H1 (cell line): Measurements from ENCODE around the gene ATAT1. TPM values are rescaled to one million over a fixed set of nuclear protein-coding genes. Genes with fewer than 3 reads are reported as not detected.
A peak's percentile ranks its signal among the peaks of the same experiment; 100 is the strongest.

Source experiments
- BRCA1 ChIP-seq: IDR thresholded peaks from 2 replicates; pipeline ENCODE4 v1.6.1; 2012; ENCODE audit warnings: low read depth, low read length, improper control_type of control experiment
- CEBPB ChIP-seq: IDR thresholded peaks from 2 replicates; pipeline ENCODE4 v1.6.1; 2012; ENCODE audit warnings: low read depth, low read length
- CREB1 ChIP-seq: IDR thresholded peaks from 2 replicates; pipeline ENCODE4 v1.6.1; 2012; ENCODE audit warnings: inconsistent platforms
- CTCF ChIP-seq, 3 experiments: IDR thresholded peaks; 1 replicate in 2 of 3; 2 replicates in 1 of 3; pipeline versions ENCODE4 v1.5.1 to v1.6.1; 2011; ENCODE audit warnings: low read length in 3 of 3, mild to moderate bottlenecking in 3 of 3, inconsistent platforms in 2 of 3, low read depth in 1 of 3, moderate library complexity in 1 of 3; ENCODE audit not compliant: insufficient read depth in 1 of 3; ENCODE audit errors: control extremely low read depth in 1 of 3
- EZH2 ChIP-seq: fragments of 200-600 bp; sonication (generic); IDR thresholded peaks from 2 replicates; pipeline ENCODE4 v1.7.1; 2012; ENCODE audit warnings: low read depth, mild to moderate bottlenecking, moderate library complexity, low read length, inconsistent platforms; ENCODE audit not compliant: severe bottlenecking
- JUN ChIP-seq: IDR thresholded peaks from 2 replicates; pipeline ENCODE4 v1.6.1; 2011; ENCODE audit warnings: low read depth, mild to moderate bottlenecking, improper control_type of control experiment, low read length
- JUND ChIP-seq: IDR thresholded peaks from 2 replicates; pipeline ENCODE4 v1.6.1; 2011; ENCODE audit warnings: mild to moderate bottlenecking, improper control_type of control experiment, low read length
- KDM1A ChIP-seq: fragments of 200-600, 300-600 bp; sonication (generic); IDR thresholded peaks from 2 replicates; pipeline ENCODE4 v1.7.1; 2016; ENCODE audit warnings: mild to moderate bottlenecking, low read length, borderline replicate concordance
- KDM4A ChIP-seq: IDR thresholded peaks from one replicate; pipeline ENCODE4 v1.7.1; 2012; ENCODE audit warnings: low read depth, mild to moderate bottlenecking, moderate library complexity, low read length, inconsistent platforms; ENCODE audit not compliant: severe bottlenecking
- MAFK ChIP-seq: IDR thresholded peaks from 2 replicates; pipeline ENCODE4 v1.6.1; 2012; ENCODE audit warnings: low read depth, mild to moderate bottlenecking, improper control_type of control experiment, low read length
- RAD21 ChIP-seq, 2 experiments: IDR thresholded peaks in 1 of 2; conservative IDR thresholded peaks in 1 of 2; 2 replicates each; pipeline ENCODE4 v1.6.1; 2011; ENCODE audit warnings: low read depth in 2 of 2, low read length in 2 of 2, improper control_type of control experiment in 1 of 2, inconsistent platforms in 1 of 2, mild to moderate bottlenecking in 1 of 2, moderate library complexity in 1 of 2
- RBBP5 ChIP-seq: IDR thresholded peaks from 2 replicates; pipeline ENCODE4 v1.7.1; 2012; ENCODE audit warnings: low read depth, mild to moderate bottlenecking, inconsistent platforms, low read length, moderate library complexity, borderline replicate concordance
- SAP30 ChIP-seq: fragments of 300-600 bp; sonication (generic); IDR thresholded peaks from 2 replicates; pipeline ENCODE4 v1.7.1; 2012; ENCODE audit warnings: low read length, moderate library complexity, mild to moderate bottlenecking, inconsistent platforms; ENCODE audit not compliant: insufficient read depth, insufficient replicate concordance
- SIN3A ChIP-seq, 2 experiments: IDR thresholded peaks in 1 of 2; conservative IDR thresholded peaks in 1 of 2; 2 replicates each; pipeline ENCODE4 v1.6.1; 2011 to 2012; ENCODE audit warnings: low read length in 2 of 2, improper control_type of control experiment in 1 of 2, low read depth in 1 of 2, mild to moderate bottlenecking in 1 of 2
- SIRT6 ChIP-seq: IDR thresholded peaks from one replicate; pipeline ENCODE4 v1.7.1; 2012; ENCODE audit warnings: low read length, inconsistent platforms
- polyA plus RNA-seq, 7 experiments: library from polyadenylated mRNA; depleted of rRNA in 3 of 7; stranded (reverse) in 5 of 7; unstranded in 2 of 7; fragments of >200 nt in 5 of 7; fragments of 200-250 nt in 2 of 7; gene quantifications; 1 replicate in 5 of 7; 2 replicates in 1 of 7; 4 replicates in 1 of 7; pipeline versions ENCODE4 v1.2.1 to v1.2.3, GENCODE V29; 2011 to 2013; ENCODE audit warnings: missing spikeins in 2 of 7, mixed read lengths in 2 of 7
- total RNA-seq: library from RNA; stranded (reverse); fragmentation: NEBNext Ultra II Directional; extraction: Animal tissue kit (Norgen Biotek cat#: 25700); gene quantifications from 2 replicates; pipeline ENCODE4 v1.2.1, GENCODE V29; 2021
- TF ChIP-seq, protein P1 (sequence below): IDR thresholded peaks from 2 replicates; pipeline ENCODE4 v1.6.1; 2011; ENCODE audit warnings: low read length, improper control_type of control experiment

ATAT1 gene
- total and polyA plus RNA-seq, 2 of the 8 experiments (the other 6 are each of a cell fraction or from before 2014, with no cell fraction given) = 14.4 to 14.6 TPM

DNA sequence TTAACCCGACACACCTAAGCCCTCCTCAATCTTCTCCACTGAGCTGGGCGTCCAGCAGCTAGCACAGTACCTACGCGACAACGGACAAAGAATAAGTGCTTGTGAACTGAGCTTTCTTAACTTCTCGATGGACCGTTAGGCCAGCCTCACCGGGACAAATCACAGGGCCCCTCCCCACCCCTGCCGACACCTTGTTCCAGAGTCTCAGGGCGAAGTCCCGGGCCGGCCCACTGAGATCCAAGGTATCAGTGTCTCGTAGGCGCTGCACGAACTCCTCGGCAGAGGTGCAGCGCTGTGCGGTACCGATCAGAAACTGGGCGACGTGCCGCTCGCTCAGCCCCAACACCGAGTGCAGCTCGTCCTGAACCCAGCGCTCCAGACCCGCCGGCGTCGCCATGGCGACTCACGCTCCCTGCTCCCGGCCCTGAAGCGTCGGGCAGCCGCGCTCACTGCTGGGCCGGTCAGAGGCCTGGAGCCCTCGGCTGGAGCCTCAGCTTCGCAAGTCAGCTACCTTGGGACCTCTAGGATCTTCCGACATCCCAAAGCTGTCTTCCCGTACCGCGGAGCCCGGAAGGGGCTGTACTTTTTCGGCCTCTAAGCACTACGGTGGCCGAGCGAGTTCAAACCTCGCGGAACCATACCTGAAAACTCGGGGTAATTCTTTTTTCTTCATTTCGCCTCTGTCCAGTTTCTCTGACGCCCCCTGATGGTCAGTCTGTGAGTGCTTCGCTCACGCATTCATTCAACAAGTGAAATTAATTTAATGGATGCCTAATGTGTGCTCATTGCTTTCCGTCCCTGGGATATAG is 46.0 kb downstream of the ATAT1 start, which contains the start of gene DHX16 (continued):
- TF ChIP-seq, protein P1, sequence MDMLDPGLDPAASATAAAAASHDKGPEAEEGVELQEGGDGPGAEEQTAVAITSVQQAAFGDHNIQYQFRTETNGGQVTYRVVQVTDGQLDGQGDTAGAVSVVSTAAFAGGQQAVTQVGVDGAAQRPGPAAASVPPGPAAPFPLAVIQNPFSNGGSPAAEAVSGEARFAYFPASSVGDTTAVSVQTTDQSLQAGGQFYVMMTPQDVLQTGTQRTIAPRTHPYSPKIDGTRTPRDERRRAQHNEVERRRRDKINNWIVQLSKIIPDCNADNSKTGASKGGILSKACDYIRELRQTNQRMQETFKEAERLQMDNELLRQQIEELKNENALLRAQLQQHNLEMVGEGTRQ = no peak
- TF ChIP-seq JUN (no peak), SIRT6 (no peak), CEBPB (no peak), BRCA1 (peak; percentile 61), EZH2 (no peak), CREB1 (peak; percentile 55; the same call in 1 of the 2 replicates), RBBP5 (peak; percentile 70; the same call in 1 of the 2 replicates), MAFK (no peak), JUND (peak; percentile 13; the same call in 1 of the 2 replicates), KDM4A (peak; percentile 82), SIN3A (conservative IDR thresholded peaks at IDR 0.05 in 1 of 2, IDR thresholded peaks at IDR 0.05 in 1 of 2; ENCODE audit: low read depth in 1 of 2, low read length in 2 of 2) (peak; percentile 86 to 95; a peak in 3 of 4 replicates), SAP30 (peak; percentile 57), KDM1A (no peak), RAD21 (IDR thresholded peaks at IDR 0.05 in 1 of 2, conservative IDR thresholded peaks at IDR 0.05 in 1 of 2; ENCODE audit: low read depth in 2 of 2, low read length in 2 of 2) (peak; percentile 19 to 42; a peak in 2 of 4 replicates), CTCF (IDR thresholded peaks at IDR 0.05; ENCODE audit: control extremely low read depth in 1 of 3, insufficient read depth in 1 of 3, low read depth in 1 of 3, low read length in 3 of 3) (peak; percentile 50 to 80 (median 72))
